Epithelial cell of prostate (primary cell): Measurements from ENCODE around the gene QSOX2.

Experiments used
- DNase-seq: peaks from one replicate; pipeline ENCODE4 v3.0.0-alpha.2; 2011; ENCODE audit warnings: low read depth, low spot score
- H3K27ac ChIP-seq: fragments of 450-650 bp; 2 replicates; pipeline ENCODE4 v1.5.1; 2017; ENCODE audit warnings: mild to moderate bottlenecking

The QSOX2 gene

GRCh38 chr9:136209232-136209631 lies 36.4 kb downstream of the QSOX2 start:
- no peak for DNase-seq
- H3K27ac ChIP-seq, result no peak overlapping the region

GRCh38 chr9:136208675-136209074 lies 36.9 kb downstream of the QSOX2 start:
- DNase-seq, result no peak

GRCh38 chr9:136207616-136208015 lies 38.0 kb downstream of the QSOX2 start:
- no peak for DNase-seq
- no peak overlapping the region for H3K27ac ChIP-seq

More at GRCh38 chr9:136208675-136209074, 36.9 kb downstream of the QSOX2 start:
- H3K27ac ChIP-seq, result no peak overlapping the region

GRCh38 chr9:136206602-136207275 lies 38.9 kb downstream of the QSOX2 start:
- H3K27ac ChIP-seq, result no peak overlapping the region
- no peak for DNase-seq

GRCh38 chr9:136205707-136205992 lies 40.0 kb downstream of the QSOX2 start:
- DNase-seq, result no peak
- H3K27ac ChIP-seq, result no peak overlapping the region

GRCh38 chr9:136204838-136205706 lies 40.5 kb downstream of the QSOX2 start, which contains the start of gene LHX3:
Gene LHX3 (minus strand): TSS chr9:136205128. CDS start chr9:136205012, 116 bp downstream.
- H3K27ac ChIP-seq, result no peak within 1 kb of the TSS
- no peak for DNase-seq

- no peak for DNase-seq
- no peak overlapping the region for H3K27ac ChIP-seq
Observed at GRCh38 chr9:136204145-136204805, 41.3 kb downstream of the QSOX2 start.

GRCh38 chr9:136203408-136204144 lies 42.0 kb downstream of the QSOX2 start:
- no peak overlapping the region for H3K27ac ChIP-seq
- DNase-seq, result no peak

GRCh38 chr9:136202454-136203407 lies 42.9 kb downstream of the QSOX2 start:
- H3K27ac ChIP-seq, result no peak overlapping the region
- no peak for DNase-seq

- H3K27ac ChIP-seq, result no peak overlapping the region
- DNase-seq, result no peak
Observed at GRCh38 chr9:136201609-136202453, 43.8 kb downstream of the QSOX2 start.

GRCh38 chr9:136201174-136201573 lies 44.4 kb downstream of the QSOX2 start:
- no peak overlapping the region for H3K27ac ChIP-seq
- DNase-seq, result no peak

- no peak overlapping the region for H3K27ac ChIP-seq
- DNase-seq, result no peak
Observed at GRCh38 chr9:136200424-136200823, 45.2 kb downstream of the QSOX2 start.

- DNase-seq, result no peak
- H3K27ac ChIP-seq, result no peak overlapping the region
Observed at GRCh38 chr9:136199391-136200288, 46.0 kb downstream of the QSOX2 start.

GRCh38 chr9:136198605-136199083 lies 47.0 kb downstream of the QSOX2 start:
- DNase-seq, result no peak
- no peak overlapping the region for H3K27ac ChIP-seq

GRCh38 chr9:136197930-136198604 lies 47.5 kb downstream of the QSOX2 start:
- no peak overlapping the region for H3K27ac ChIP-seq
- no peak for DNase-seq

GRCh38 chr9:136197084-136197875 lies 48.3 kb downstream of the QSOX2 start:
- DNase-seq, result no peak
- no peak overlapping the region for H3K27ac ChIP-seq
